ENCODE data around the gene FBRSL1.
"Not testable (repeated sequence)": the region's sequence is repeated elsewhere in the genome, so short reads cannot be mapped to it uniquely, and the experiment has no call there.

FBRSL1 gene

DNA sequence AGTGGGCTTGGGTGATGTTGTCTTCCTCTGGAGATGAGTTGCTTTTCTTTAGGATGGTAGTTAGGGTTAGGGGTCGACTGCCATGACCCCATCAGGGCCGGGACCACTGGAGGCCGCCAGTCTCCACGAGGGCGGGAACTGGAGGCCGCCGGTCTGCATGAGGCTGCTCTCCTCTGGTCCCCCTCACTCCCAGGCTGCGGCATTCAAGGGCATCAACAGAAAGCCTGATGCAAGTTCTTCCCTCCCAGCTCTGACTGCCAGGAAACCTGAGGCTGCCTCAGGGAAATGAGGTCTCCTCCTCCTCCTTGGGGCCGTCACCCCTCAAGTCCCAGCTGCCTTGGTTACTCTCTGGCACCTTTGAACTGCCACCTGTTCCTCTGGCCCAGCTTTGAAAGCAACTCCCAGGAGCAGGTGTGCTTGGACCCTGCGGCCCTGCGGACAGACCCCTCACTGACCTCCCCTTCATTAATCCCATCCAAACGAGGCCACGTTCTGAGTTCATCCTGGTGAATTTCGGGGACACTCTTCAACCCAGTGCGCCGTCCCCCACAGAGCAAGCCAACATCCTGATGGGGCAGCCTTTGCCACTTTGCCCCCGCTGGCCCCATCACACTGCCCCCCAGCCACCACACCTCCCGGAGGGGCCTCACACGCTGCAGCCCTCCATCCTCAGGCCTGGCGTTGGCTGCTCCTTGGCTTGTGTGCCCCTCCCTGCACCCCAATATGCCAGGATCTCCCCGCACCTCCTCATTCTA, 37.2 kb upstream of the FBRSL1 start:
- DNase-seq = no peak

DNA sequence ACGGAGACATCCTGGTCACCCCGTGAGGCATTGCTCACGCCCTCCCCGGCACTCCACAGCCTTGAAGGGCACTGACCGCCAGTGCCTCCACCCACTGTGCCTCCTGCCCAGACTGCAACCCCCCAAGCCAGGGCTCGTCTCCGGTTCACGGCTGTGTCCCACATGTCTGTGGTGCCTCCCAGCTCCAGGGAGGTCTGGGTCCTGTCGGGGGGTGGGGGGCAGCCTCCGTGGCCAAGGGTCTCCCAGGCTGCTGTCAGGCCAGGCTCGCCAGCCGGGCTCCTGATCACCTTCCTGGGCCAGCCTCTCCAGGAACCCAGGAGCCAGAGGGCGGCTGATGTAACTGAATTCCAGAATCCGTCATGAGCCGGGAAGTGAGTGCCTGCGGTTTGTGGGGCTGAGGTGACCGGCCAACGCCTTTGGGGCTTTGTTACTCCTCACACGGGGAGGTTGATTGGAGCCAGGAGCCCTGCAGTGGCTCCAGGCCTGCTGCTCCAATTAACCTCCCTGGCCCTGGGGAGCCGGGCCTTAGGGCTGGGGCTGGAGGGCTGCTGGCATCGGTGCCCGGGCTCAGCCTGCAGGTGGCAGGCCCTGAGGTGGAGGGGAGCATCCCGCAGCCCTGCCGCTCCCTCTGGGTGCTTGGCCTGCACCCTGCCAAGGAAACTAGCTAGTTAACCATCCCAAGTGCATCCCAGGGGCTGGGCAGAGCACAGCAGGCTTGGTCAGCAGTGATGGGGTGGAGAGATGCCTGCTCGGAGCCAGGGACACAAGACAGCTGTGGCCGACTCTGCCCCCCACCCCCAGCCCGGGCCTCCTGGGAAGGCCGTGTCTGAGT, 36.4 kb upstream of the FBRSL1 start:
- in situ Hi-C loops (cut with HindIII; ENCODE audit: low pct_ligation_motif_present, low pct_unique_long_range_greater_than_20kb, low sequenced_read_pairs) = no loop called here
- DNase-seq = peak; percentile 80

More for the DNA sequence above, 37.2 kb upstream of the FBRSL1 start:
- in situ Hi-C loops (cut with HindIII; ENCODE audit: low pct_ligation_motif_present, low pct_unique_long_range_greater_than_20kb, low sequenced_read_pairs) = no loop called here

DNA sequence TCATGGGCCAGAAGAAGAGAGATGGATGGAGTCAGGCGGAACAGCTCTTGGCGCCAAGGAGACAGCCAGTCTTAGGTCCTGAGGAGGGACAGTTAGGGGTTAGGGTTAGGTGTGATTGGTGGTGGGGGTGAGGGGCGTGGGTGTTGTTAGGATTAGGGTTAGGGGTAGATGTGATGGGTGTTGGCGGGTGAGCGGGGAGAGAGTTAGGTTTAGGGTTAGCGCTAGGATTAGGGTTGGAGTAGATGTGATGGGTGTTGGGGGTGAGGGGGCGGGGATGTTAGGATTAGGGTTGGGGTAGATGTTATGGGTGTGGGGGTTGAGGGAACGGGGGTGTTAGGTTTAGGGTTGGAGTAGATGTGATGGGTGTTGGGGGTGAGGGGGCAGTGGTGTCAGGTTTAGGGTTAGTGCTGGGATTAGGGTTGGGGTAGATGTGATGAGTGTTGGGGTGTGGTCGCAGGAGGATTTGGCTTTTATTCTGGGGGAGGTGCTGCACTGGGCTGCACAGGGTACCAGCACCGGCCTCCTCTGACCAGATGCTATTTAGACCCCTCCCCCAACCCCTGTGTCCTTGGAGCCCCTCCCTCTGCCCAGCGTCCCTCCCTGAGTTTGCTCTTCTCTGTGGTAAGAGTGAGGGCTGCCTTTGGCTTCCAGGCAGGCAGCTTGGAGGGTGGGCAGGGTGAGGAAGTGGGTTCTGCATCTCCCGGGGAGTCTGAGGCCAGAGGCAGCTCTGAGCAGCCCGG, 35.6 kb upstream of the FBRSL1 start:
- DNase-seq = no peak
- in situ Hi-C loops (cut with HindIII; ENCODE audit: low pct_ligation_motif_present, low pct_unique_long_range_greater_than_20kb, low sequenced_read_pairs) = no loop called here

DNA sequence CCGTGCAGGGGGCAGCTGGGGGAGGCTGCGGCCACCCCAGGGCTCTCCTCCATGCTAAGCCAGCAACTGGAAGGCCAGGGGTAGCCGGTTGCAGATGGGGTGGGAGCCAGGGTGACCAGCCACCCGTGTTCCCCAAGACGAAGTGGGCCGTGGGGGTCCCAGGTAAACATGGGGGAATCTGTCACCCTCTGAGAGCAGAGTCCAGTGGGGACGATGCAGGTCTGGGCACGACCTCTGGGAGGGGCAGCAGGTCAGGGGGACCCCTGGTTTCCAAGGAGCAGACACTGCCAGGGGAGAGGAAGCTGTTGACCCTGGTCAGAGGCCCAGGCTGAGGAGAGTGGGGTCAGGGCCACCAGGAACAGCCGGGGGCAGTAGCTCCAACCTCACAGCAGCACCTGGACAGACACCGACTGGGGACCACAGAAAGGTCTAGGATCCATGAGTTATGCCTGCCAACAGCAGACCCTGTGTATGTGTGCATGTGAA, 35.0 kb upstream of the FBRSL1 start:
- in situ Hi-C loops (cut with HindIII; ENCODE audit: low pct_ligation_motif_present, low pct_unique_long_range_greater_than_20kb, low sequenced_read_pairs) = no loop called here
- no peak for DNase-seq

DNA sequence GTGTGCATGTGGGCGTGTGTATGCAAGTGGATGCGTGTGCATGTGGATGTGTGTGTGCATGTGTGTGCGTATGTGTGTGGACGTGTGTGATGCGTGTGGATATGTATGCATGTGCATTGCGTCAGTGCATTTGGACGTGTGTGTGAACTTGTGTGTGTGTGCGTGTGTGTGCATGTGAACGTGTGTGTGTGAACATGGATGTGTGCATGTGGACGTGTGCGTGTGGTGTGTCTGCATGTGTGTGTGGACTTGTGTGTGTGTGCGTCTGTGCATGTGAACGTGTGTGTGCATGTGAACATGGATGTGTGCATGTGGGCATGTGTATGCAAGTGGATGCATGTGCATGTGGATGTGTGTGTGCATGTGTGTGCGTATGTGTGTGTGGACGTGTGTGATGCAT, 34.4 kb upstream of the FBRSL1 start:
- DNase-seq = no peak
- in situ Hi-C loops (cut with HindIII; ENCODE audit: low pct_ligation_motif_present, low pct_unique_long_range_greater_than_20kb, low sequenced_read_pairs) = no loop called here

DNA sequence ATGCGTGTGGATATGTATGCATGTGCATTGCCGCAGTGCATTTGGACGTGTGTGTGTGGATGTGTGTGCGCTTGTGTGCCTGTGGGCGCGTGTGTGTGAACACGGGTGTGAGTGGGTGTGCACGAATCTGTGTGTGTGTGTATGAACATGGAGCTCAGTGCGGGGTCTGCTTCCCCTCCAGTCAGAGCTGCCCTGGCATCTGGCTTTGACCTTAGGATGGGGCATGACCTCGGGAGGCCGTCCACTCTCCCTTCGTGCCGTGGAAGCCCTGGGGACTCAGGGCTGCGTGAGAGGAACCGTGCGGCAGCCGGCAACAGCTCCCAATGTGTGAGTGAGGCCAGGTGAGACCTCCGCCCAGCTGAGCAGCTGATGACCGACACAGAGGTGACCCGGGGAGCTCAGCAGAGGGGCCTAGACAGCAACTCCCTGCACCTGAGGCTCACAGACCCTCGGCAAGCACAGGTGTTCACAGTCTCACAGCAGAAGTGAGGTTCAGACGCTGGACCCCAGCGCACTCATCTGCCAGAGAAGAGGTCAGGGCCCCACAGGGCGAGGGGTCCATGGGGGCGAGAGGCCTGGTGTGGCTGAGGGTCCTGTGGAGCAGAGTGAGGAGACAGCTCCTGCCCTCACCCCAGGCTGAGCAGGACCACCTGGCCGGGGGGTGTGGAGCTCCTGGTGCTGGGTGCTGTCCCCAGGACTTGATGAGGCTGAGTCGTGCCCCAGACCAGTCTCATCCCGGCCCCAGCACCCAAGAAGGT, 33.6 kb upstream of the FBRSL1 start:
- in situ Hi-C loops (cut with HindIII; ENCODE audit: low pct_ligation_motif_present, low pct_unique_long_range_greater_than_20kb, low sequenced_read_pairs) = no loop called here
- DNase-seq = no peak

DNA sequence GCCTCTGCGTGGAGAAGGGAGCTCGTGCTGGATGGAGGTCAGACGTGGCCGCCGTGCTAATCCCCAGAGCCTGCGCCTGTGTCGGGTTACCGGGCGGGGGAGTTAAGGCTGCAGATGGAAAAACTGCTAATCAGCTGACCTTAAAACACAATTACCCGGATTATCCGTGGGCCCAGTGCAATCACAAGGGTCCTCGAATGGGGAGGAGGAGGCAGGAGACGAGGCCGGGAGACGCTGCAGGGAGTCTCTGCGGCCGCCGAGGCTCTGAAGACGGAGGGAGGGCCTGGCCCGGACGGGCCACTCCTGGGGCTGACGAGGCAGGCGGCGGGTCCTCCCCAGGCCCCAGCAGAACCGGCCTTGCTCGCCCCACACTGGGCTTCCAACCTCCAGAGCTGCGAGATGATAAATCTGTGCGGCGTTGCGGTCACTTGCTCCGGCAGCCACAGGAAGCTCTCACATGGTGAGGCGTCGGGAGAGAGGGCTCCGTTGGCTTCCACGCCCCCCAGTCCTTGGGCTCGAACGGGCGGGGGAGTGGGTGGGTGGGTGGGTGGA, 32.9 kb upstream of the FBRSL1 start:
- in situ Hi-C loops (cut with HindIII; ENCODE audit: low pct_ligation_motif_present, low pct_unique_long_range_greater_than_20kb, low sequenced_read_pairs) = no loop called here
- DNase-seq = no peak

DNA sequence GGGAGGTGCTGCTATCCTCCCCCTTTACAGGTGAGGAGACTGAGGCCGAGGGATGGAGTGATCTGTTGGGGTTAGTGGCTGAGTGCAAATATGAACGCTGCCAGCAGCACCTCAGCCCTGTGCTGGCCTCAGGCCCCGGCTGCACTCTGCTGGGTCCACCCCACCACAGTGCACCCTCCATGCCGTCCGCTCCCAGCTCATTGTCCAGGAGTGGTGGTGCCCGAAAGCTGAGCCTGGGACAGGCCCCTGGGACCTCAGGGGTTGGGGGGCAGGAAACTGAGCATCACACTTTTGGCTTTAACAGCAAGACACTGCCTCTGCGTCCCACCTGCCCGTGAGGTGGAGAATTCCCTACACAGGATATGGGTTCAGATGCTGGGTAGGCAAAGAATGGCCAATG, 31.5 kb upstream of the FBRSL1 start:
- no peak for DNase-seq
- in situ Hi-C loops (cut with HindIII; ENCODE audit: low pct_ligation_motif_present, low pct_unique_long_range_greater_than_20kb, low sequenced_read_pairs) = no loop called here

DNA sequence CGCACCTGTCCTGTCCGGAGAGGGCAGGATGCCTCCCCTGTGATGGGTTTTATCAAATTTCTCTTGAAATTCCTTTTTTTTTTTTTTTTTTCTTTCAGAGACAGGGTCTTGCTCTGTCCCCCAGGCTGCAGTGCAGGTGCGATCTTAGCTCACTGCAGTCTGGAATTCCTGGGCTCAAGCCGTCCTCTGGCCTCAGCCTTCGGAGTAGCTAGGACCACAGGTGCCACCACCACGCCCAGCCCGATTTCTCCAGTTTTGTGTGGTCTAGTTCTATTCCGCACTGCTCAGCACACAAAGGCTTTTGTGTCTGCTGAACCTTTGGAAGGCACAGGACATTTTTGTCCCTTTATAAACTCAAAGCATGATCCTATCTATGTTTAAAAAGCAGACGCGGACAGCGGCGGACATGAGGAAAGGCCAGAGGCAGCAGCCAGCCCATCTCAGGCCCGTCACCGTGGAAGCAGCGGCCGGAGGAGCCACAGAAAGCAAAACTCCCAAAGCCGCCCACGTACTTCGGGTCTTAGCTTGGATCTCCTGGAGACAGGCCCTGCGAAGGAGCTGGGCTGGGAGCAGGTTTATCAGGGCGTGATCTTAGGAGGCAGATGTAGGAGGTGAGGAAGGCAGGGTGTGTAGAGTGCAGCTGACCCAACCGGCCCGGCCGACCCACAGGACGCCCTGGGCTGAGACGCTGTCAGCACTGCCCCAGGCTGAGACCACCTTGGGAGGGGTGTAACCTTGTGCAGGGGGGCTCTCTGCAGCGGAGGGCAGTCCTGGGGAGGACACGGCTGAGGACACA, 30.9 kb upstream of the FBRSL1 start:
- no peak for DNase-seq
- in situ Hi-C loops (cut with HindIII; ENCODE audit: low pct_ligation_motif_present, low pct_unique_long_range_greater_than_20kb, low sequenced_read_pairs) = no loop called here

DNA sequence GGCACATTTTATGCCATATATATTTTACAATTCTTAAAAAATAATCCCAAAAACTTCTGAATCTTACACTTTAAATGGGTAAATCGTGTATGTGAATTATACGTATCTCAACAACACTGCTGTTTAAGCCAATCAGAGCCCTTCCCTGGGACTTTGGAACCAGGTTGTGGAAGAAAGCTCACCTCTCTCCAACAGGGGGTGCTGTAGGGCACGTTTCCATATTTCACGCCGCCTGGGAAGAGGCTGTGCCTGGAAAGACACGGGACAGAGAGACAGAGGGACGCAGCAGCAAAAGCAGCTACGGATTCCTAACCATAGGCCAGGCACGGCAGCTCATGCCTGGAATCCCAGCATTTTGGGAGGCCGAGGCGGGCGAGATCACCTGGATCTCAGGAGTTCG, 29.4 kb upstream of the FBRSL1 start:
- DNase-seq = peak; percentile 29
- in situ Hi-C loops (cut with HindIII; ENCODE audit: low pct_ligation_motif_present, low pct_unique_long_range_greater_than_20kb, low sequenced_read_pairs) = no loop called here

DNA sequence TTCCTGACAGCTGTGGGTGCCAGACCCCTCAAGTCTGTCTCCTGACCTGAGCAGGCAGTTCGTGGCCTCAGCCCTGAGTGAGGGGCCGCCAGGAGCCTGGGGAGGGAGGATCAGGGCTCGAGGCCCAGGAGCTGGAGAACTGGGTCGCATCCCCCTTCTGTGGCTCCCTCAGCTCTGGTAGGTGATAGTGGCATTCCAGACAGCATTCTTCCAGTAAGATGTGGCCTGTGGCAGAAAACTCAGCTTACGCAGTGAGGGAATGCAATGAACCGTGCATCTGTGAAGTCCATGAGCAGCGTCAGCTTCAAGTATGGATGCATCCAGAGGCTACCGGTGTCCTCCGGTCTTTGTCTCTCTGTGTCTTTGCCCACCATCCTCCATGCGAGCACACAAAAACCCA, 28.4 kb upstream of the FBRSL1 start:
- in situ Hi-C loops (cut with HindIII; ENCODE audit: low pct_ligation_motif_present, low pct_unique_long_range_greater_than_20kb, low sequenced_read_pairs) = no loop called here

DNA sequence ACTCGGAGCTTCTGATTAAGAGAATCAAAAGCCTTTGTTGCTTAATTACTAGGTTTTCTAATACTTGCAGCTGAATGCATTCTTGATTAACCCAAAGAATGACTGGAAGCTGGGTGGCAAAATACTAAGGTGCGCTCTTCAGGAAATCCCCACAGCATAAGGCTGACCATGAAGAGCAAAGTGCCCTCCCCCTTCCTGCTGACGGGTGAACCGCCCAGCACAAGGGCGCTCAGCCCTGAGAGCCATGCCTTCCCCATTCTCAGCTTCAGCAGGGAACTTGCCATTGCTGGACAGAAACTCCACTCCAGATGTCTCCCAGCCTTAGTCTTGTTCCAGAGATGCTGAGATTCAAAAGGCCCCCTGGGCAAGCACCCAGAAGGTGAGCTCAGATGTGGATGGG, 27.2 kb upstream of the FBRSL1 start:
- DNase-seq = no peak
- in situ Hi-C loops (cut with HindIII; ENCODE audit: low pct_ligation_motif_present, low pct_unique_long_range_greater_than_20kb, low sequenced_read_pairs) = no loop called here

More for the DNA sequence above, 28.4 kb upstream of the FBRSL1 start:
- no peak for DNase-seq

DNA sequence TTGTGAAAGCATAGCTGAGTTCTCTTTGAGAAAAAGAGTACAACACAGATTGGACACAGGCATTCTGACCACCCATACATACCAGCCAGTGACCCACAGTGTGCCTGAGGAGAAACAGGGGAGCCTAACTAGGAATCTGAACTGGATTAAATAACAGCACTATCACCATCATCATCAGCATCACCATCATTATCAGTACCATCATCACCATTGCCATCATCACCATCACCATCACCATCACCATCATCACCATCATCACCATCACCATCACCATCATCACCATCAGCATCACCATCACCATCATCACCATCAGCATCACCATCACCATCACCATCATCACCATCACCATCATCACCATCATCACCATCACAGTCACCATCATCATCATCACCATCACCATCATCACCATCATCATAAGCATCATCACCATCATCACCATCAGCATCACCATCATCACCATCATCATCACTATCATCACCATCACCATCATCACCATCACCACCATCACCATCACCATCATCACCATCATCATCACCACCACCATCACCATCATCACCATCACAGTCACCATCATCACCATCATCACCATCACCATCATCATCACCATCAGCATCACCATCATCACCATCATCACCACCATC, 26.5 kb upstream of the FBRSL1 start:
- in situ Hi-C loops (cut with HindIII; ENCODE audit: low pct_ligation_motif_present, low pct_unique_long_range_greater_than_20kb, low sequenced_read_pairs); DNase-seq: not testable (repeated sequence)

DNA sequence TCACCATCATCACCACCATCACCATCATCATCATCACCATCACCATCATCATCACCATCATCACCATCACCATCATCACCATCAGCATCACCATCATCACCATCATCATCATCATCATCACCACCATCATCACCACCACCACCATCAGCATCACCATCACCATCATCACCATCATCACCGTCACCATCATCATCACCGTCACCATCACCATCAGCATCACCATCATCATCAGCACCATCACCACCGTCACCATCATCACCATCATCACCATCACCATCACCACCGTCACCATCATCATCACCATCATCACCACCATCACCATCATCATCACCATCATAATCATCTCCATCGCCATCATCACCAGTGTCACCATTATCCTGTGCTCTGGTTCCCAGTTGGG, 25.6 kb upstream of the FBRSL1 start:
- in situ Hi-C loops (cut with HindIII; ENCODE audit: low pct_ligation_motif_present, low pct_unique_long_range_greater_than_20kb, low sequenced_read_pairs) = not testable (repeated sequence)

DNA sequence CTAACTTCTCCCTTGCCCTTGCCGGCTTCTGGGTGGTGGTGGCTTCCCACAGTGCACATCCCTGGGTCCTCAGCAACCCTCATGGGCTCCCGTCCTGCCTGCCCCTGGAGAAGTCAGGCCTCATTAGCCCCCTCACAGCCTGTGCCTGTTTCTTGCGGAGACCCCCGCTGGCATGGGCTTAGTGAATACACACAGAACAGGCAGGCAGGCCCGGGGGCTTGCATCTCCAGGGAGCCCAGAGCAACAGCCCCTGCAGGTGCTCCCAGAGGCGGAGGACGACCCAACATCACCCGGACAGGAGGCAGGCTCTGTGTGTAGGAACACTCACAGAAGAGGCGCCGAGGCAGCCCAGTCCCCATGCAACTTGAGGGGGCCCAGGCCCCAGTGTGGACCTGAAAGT, 25.1 kb upstream of the FBRSL1 start:
- DNase-seq = no peak
- in situ Hi-C loops (cut with HindIII; ENCODE audit: low pct_ligation_motif_present, low pct_unique_long_range_greater_than_20kb, low sequenced_read_pairs) = no loop called here

More for the DNA sequence above, 25.6 kb upstream of the FBRSL1 start:
- DNase-seq = not testable (repeated sequence)

DNA sequence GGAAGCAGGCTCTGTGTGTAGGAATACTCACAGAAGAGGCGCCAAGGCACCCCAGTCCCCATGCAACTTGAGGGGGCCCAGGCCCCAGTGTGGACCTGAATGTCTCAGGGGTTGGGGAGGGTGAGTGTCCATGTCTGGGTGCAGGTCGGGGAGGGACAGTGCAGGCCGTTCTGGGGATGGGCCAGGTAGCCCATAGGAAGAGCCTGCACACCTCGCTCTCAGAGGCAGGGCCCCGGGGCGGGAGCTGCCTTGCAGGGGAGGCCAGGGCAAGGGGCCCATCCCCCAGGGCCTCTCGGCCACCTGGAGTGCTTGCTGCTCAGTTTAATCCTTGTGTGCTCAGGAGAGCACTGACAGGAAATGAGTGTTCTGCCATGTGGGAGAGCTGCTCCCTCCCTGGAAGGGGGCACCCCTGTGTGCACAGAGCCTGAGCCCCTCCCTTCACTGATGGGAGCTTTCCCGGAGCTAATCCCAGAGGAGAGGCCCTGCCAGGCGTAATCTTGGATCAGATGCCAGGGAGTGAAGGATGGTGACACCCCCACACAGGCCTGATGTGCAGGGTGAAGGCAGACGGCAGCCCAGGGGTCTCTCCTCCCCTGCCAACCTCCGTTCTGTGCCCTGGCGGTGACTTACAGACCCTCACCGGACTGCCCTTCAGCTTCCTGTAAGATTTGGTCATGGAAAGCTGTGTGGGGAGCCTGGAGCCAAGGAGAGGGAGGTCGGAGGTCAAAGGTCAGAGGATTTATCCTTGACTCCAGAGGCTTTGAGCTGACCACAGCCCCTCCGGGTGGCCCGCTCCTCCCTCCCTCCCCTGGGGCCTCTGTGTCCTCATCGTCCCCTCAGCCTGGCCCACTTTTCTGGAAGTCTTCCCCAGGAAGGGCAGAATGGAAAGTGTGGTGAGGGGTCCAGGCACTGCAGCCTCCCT, 24.4 kb upstream of the FBRSL1 start:
- in situ Hi-C loops (cut with HindIII; ENCODE audit: low pct_ligation_motif_present, low pct_unique_long_range_greater_than_20kb, low sequenced_read_pairs) = no loop called here
- DNase-seq = peak; percentile 24

Data from ACHN (cell line).